GM21619 (cell line): Measurements from ENCODE around the gene WFDC10B.
"Not testable (repeated sequence)": the region's sequence is repeated elsewhere in the genome, so short reads cannot be mapped to it uniquely, and the experiment has no call there.

Experiments
- ATAC-seq: cut with Tn5 transposase; IDR thresholded peaks from one replicate; pipeline ENCODE4 v1.9.1; 2021; ENCODE audit not compliant: unreplicated experiment

The WFDC10B gene

GRCh38 chr20:45704969-45705637, at the start of gene WFDC10B:
WFDC10B (minus strand) TSS chr20:45705019; CDS start chr20:45685992, 19,027 bp downstream.
- no peak for ATAC-seq

- ATAC-seq, result no peak
Measured at GRCh38 chr20:45752746-45753145, 47.9 kb upstream of the WFDC10B start.

GRCh38 chr20:45751721-45752120, 46.9 kb upstream of the WFDC10B start:
- ATAC-seq, result no peak

GRCh38 chr20:45745015-45745414, 40.2 kb upstream of the WFDC10B start:
- ATAC-seq, result no peak

- no peak for ATAC-seq
Measured at GRCh38 chr20:45742596-45742995, 37.8 kb upstream of the WFDC10B start.

GRCh38 chr20:45735988-45736387, 31.2 kb upstream of the WFDC10B start:
- no peak for ATAC-seq

GRCh38 chr20:45735552-45735951, 30.7 kb upstream of the WFDC10B start:
- no peak for ATAC-seq

- ATAC-seq, result no peak
Measured at GRCh38 chr20:45732199-45732598, 27.4 kb upstream of the WFDC10B start.

- no peak for ATAC-seq
Measured at GRCh38 chr20:45727044-45727443, 22.2 kb upstream of the WFDC10B start.

- no peak for ATAC-seq
Measured at GRCh38 chr20:45725134-45725533, 20.3 kb upstream of the WFDC10B start.

GRCh38 chr20:45722047-45722446, 17.2 kb upstream of the WFDC10B start, which contains the start of gene SPINT4:
SPINT4 (plus strand) TSS chr20:45722347; CDS start chr20:45722368, 21 bp downstream.
- no peak for ATAC-seq

- ATAC-seq, result not testable (repeated sequence)
Measured at GRCh38 chr20:45716141-45716688, 11.4 kb upstream of the WFDC10B start.

GRCh38 chr20:45701873-45702272, 2.9 kb downstream of the WFDC10B start, which contains the start of gene WFDC13:
WFDC13 (plus strand) TSS chr20:45702038; CDS start chr20:45702124, 86 bp downstream.
- no peak for ATAC-seq

GRCh38 chr20:45701104-45701503, 3.7 kb downstream of the WFDC10B start:
- ATAC-seq, result no peak

GRCh38 chr20:45695496-45695895, 9.3 kb downstream of the WFDC10B start:
- ATAC-seq, result no peak

- ATAC-seq, result not testable (repeated sequence)
Measured at GRCh38 chr20:45693346-45693745, 11.5 kb downstream of the WFDC10B start.

- no peak for ATAC-seq
Measured at GRCh38 chr20:45685896-45686295, 18.9 kb downstream of the WFDC10B start.

- no peak for ATAC-seq
Measured at GRCh38 chr20:45679650-45680049, 25.2 kb downstream of the WFDC10B start.

GRCh38 chr20:45672765-45673164, 32.1 kb downstream of the WFDC10B start:
- no peak for ATAC-seq

- no peak for ATAC-seq
Measured at GRCh38 chr20:45670139-45670538, 34.7 kb downstream of the WFDC10B start, which contains the start of gene WFDC11. WFDC11 (minus strand) TSS chr20:45670239; CDS start chr20:45650600, 19,639 bp downstream.

- not testable (repeated sequence) for ATAC-seq
Measured at GRCh38 chr20:45657038-45657437, 47.8 kb downstream of the WFDC10B start.

GRCh38 chr20:45651726-45652125, 53.1 kb downstream of the WFDC10B start:
- not testable (repeated sequence) for ATAC-seq
